ENCODE results near the gene PIP5K1C.

DNA sequence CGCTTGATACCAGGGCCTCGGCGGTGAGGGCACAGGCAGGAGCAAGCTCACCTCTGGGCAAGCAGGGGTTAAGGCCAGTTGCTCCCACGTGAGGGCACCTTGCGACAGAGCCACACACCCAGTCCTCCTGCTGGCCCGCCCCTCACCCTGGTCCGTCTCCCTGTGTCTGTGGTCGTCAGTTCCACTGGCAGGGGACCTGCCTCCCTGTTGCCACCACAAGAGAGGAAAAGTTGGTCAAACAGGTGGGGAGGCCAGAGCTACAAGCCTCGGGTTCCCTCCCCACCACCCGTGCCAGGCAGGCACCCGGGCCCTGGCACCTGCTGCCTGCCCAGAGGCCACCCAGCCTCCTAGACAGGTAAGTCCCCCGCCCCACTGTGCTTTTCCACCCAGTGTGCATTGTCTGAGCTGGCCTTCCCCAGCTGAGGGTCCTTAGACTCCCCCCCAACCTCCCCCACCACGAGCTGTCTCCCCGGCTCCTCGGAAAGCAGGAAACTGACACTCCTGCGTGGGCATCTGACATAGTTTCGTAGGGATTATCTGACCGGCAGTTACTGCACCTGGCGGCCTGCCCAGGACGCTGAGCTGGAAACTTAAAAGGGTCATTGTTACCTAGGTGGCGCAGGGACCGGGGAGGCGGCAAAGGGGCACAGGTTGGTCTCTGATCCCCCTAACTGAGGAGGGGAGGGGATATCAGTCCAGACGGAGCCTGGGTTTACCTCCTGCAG lies 8.1 kb upstream of the PIP5K1C start, which contains the start of gene TJP3:
- TF ChIP-seq, protein P1, sequence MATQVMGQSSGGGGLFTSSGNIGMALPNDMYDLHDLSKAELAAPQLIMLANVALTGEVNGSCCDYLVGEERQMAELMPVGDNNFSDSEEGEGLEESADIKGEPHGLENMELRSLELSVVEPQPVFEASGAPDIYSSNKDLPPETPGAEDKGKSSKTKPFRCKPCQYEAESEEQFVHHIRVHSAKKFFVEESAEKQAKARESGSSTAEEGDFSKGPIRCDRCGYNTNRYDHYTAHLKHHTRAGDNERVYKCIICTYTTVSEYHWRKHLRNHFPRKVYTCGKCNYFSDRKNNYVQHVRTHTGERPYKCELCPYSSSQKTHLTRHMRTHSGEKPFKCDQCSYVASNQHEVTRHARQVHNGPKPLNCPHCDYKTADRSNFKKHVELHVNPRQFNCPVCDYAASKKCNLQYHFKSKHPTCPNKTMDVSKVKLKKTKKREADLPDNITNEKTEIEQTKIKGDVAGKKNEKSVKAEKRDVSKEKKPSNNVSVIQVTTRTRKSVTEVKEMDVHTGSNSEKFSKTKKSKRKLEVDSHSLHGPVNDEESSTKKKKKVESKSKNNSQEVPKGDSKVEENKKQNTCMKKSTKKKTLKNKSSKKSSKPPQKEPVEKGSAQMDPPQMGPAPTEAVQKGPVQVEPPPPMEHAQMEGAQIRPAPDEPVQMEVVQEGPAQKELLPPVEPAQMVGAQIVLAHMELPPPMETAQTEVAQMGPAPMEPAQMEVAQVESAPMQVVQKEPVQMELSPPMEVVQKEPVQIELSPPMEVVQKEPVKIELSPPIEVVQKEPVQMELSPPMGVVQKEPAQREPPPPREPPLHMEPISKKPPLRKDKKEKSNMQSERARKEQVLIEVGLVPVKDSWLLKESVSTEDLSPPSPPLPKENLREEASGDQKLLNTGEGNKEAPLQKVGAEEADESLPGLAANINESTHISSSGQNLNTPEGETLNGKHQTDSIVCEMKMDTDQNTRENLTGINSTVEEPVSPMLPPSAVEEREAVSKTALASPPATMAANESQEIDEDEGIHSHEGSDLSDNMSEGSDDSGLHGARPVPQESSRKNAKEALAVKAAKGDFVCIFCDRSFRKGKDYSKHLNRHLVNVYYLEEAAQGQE (IDR thresholded peaks at IDR 0.05; ENCODE audit: borderline replicate concordance), result no peak
- TF ChIP-seq, protein P2, sequence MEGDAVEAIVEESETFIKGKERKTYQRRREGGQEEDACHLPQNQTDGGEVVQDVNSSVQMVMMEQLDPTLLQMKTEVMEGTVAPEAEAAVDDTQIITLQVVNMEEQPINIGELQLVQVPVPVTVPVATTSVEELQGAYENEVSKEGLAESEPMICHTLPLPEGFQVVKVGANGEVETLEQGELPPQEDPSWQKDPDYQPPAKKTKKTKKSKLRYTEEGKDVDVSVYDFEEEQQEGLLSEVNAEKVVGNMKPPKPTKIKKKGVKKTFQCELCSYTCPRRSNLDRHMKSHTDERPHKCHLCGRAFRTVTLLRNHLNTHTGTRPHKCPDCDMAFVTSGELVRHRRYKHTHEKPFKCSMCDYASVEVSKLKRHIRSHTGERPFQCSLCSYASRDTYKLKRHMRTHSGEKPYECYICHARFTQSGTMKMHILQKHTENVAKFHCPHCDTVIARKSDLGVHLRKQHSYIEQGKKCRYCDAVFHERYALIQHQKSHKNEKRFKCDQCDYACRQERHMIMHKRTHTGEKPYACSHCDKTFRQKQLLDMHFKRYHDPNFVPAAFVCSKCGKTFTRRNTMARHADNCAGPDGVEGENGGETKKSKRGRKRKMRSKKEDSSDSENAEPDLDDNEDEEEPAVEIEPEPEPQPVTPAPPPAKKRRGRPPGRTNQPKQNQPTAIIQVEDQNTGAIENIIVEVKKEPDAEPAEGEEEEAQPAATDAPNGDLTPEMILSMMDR (IDR thresholded peaks at IDR 0.05; ENCODE audit: poor library complexity, severe bottlenecking), result no peak
- TF ChIP-seq TAF1 (IDR thresholded peaks at IDR 0.05; ENCODE audit: low read depth), result no peak
- TF ChIP-seq EZH2 (IDR thresholded peaks at IDR 0.05; ENCODE audit: borderline replicate concordance, insufficient read depth, low read length, poor library complexity, severe bottlenecking), result no peak
- TF ChIP-seq MXI1 (conservative IDR thresholded peaks at IDR 0.05; ENCODE audit: poor library complexity, severe bottlenecking), result no peak
- no peak for TF ChIP-seq RAD21 (conservative IDR thresholded peaks at IDR 0.05)
- TF ChIP-seq EP300 (conservative IDR thresholded peaks at IDR 0.05; ENCODE audit: poor library complexity, severe bottlenecking), result no peak
- no peak for TF ChIP-seq POLR2AphosphoS5 (IDR thresholded peaks at IDR 0.05)
- TF ChIP-seq SMC3 (conservative IDR thresholded peaks at IDR 0.05; ENCODE audit: poor library complexity), result no peak
